ENCODE measurements around the gene SELENON.
A peak's percentile ranks its signal among the peaks of the same experiment; 100 is the strongest.

Gene SELENON

DNA sequence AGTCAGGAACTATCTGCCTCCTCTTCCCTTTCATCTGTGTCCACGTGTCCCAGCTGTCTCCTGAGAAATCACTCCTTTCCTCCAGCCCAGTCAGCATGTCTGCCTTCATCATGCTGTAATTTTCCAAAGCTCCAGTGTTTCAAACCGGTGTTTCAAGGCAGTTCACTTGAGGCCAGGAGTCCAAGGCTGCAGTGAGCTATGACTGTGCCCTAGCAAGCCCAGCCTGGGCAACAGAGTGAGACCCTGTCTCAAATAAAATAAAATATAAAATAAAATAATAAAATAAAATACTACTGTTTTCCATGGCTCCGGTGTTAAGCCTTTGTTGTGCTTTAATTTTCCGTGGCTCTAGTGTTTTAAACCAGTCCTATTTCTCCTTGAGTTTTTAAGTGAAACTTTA, 7.9 kb upstream of the SELENON start:
- DNase-seq (ENCODE audit: low read depth) = no peak
- no peak overlapping the region for H3K4me3 ChIP-seq (ENCODE audit: control insufficient read depth, low read depth, low read length)
- no peak for TF ChIP-seq CTCF (IDR thresholded peaks at IDR 0.05; ENCODE audit: control insufficient read depth, insufficient read depth, low read depth, low read length, missing control alignments)

DNA sequence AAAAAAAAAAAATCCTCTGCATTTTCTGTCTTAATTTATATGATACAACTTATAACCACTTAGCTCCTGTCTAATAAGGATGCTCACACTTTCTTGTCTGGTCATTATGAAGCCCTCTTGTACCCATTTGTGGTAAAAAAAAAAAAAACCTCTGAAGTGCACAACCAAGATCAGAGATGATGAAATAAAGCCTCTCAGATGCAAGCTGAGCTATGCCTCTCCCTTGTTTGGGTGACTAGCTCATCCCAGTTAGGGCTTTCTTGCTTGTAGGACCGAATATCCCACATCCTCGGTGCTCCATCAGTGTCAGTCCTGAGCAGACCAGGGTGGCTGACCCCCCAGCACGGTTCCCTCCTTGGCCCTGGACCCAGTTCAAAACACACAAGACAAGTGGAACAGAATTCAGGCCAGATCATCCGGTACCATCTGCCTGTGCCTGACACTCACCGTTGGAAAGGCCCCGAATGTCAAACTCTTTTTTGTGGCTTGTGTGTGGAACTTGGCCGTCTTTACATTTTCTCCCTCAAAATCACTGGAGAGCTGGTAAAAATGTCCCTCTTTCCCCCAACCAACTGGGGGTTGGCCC, 6.3 kb upstream of the SELENON start:
- DNase-seq (ENCODE audit: low read depth) = no peak
- TF ChIP-seq CTCF (IDR thresholded peaks at IDR 0.05; ENCODE audit: control insufficient read depth, insufficient read depth, low read depth, low read length, missing control alignments) = no peak
- no peak overlapping the region for H3K4me3 ChIP-seq (ENCODE audit: control insufficient read depth, low read depth, low read length)

DNA sequence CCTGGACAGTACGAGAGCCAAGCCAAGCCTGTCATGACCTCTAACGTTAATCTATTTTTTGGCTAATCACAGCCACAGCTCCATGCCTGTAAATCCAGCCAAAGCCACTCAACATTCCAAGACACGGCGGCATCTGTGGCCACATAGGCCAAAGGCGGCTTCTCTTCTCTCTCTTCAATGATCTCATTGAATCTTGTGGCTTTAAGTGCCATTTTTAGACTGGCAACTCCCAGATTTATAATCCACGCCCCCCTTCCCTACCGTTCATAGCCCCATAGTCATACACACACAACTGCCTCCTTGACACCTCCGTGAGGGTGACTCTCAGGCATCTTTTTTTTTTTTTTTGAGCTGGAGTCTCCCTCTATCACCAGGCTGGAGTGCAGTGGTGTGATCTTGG, 5.7 kb upstream of the SELENON start:
- no peak overlapping the region for H3K4me3 ChIP-seq (ENCODE audit: control insufficient read depth, low read depth, low read length)
- TF ChIP-seq CTCF (IDR thresholded peaks at IDR 0.05; ENCODE audit: control insufficient read depth, insufficient read depth, low read depth, low read length, missing control alignments) = no peak
- DNase-seq (ENCODE audit: low read depth) = no peak

DNA sequence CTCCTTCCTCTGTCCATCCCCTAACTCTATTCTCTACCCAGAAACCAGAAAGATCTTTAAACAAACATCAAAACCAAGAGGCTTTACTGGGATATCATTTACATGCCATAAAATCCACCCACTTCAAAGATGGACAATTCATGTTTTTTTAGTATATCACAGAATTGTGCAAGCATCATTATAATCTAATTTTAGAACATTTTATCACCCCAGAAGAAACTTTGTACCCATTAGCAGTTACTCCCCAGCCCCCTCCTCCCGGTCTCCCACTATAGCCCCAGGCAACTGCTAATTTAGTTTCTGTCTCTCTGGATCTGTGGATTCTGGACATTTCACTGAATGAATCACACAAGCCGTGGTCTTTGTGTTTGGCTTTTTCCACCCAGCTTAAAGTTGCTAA, 4.8 kb upstream of the SELENON start:
- DNase-seq (ENCODE audit: low read depth) = no peak
- no peak for TF ChIP-seq CTCF (IDR thresholded peaks at IDR 0.05; ENCODE audit: control insufficient read depth, insufficient read depth, low read depth, low read length, missing control alignments)
- no peak overlapping the region for H3K4me3 ChIP-seq (ENCODE audit: control insufficient read depth, low read depth, low read length)

- no peak overlapping the region for H3K4me3 ChIP-seq (ENCODE audit: control insufficient read depth, low read depth, low read length)
- no peak for DNase-seq (ENCODE audit: low read depth)
- no peak for TF ChIP-seq CTCF (IDR thresholded peaks at IDR 0.05; ENCODE audit: control insufficient read depth, insufficient read depth, low read depth, low read length, missing control alignments)
These were observed 3.8 kb upstream of the SELENON start for GRCh38 chr1:25795946-25796810.

GRCh38 chr1:25796811-25797458, 3.1 kb upstream of the SELENON start:
- no peak overlapping the region for H3K4me3 ChIP-seq (ENCODE audit: control insufficient read depth, low read depth, low read length)

More at GRCh38 chr1:25796811-25797458, 3.1 kb upstream of the SELENON start:
- TF ChIP-seq CTCF (IDR thresholded peaks at IDR 0.05; ENCODE audit: control insufficient read depth, insufficient read depth, low read depth, low read length, missing control alignments) = peak; percentile 92
- DNase-seq (ENCODE audit: low read depth) = no peak
